Stimulated activated effector memory CD8-positive, alpha-beta T cell treated with anti-CD3 and anti-CD28 coated beads, Interleukin-12 subunit alpha, Interleukin-12 subunit beta, amount 100 ng/mL, for 72 hours (primary cell): Measurements from ENCODE around the gene TSPAN12.
A peak's percentile ranks its signal among the peaks of the same experiment; 100 is the strongest.
"Not testable (repeated sequence)": the region's sequence is repeated elsewhere in the genome, so short reads cannot be mapped to it uniquely, and the experiment has no call there.

ENCODE experiments used
- ATAC-seq: fragments of 150-1000 bp; cut with Tn5 transposase; 2 replicates; pipeline ENCODE4 v1.10.0; 2021
- DNase-seq, 2 donors: peaks; one replicate each; pipeline ENCODE4 v3.0.0; 2021 to 2022; ENCODE audit warnings: low spot score in 2 of 2
- H3K27ac Mint-ChIP-seq: one replicate; pipeline ENCODE4 v1.8.0; 2022; ENCODE audit warnings: mild to moderate bottlenecking, mixed read lengths
- H3K36me3 Mint-ChIP-seq: one replicate; pipeline ENCODE4 v1.8.0; 2022; ENCODE audit warnings: mild to moderate bottlenecking, mixed read lengths
- H3K4me1 Mint-ChIP-seq: one replicate; pipeline ENCODE4 v1.8.0; 2022; ENCODE audit warnings: mixed read lengths
- H3K4me3 Mint-ChIP-seq: one replicate; pipeline ENCODE4 v1.8.0; 2022; ENCODE audit warnings: mild to moderate bottlenecking, mixed read lengths
- H3K9me3 Mint-ChIP-seq: one replicate; pipeline ENCODE4 v1.8.0; 2022; ENCODE audit warnings: mixed read lengths

The TSPAN12 gene

GRCh38 chr7:120857588-120858573 is at the start of gene TSPAN12:
TSS of gene TSPAN12 (minus strand) at chr7:120858144. CDS start at chr7:120856763, 1,381 bp downstream.
- peaks cover 10% of the 10 kb centered on the region for H3K4me1 Mint-ChIP-seq
- peak within 1 kb of the TSS; percentile 76 for H3K4me3 Mint-ChIP-seq
- DNase-seq = peak; percentile 25 to 66
- H3K9me3 Mint-ChIP-seq = no peaks in the 10 kb centered on the region
- peak within 1 kb of the TSS; percentile 50 for H3K27ac Mint-ChIP-seq
- H3K36me3 Mint-ChIP-seq = no peaks in the 10 kb centered on the region
- peak; percentile 88 for ATAC-seq

- ATAC-seq = no peak
- no peaks in the 10 kb centered on the region for H3K4me1 Mint-ChIP-seq
- no peak for DNase-seq
Observed at GRCh38 chr7:120898715-120899499, 41.0 kb upstream of the TSPAN12 start.

GRCh38 chr7:120895253-120895652 is 37.3 kb upstream of the TSPAN12 start:
- DNase-seq, H3K36me3 Mint-ChIP-seq, H3K27ac Mint-ChIP-seq, H3K9me3 Mint-ChIP-seq, H3K4me3 Mint-ChIP-seq, H3K4me1 Mint-ChIP-seq, ATAC-seq: not testable (repeated sequence)

More at GRCh38 chr7:120898715-120899499, 41.0 kb upstream of the TSPAN12 start:
- no peak overlapping the region for H3K27ac Mint-ChIP-seq
- H3K9me3 Mint-ChIP-seq = no peaks in the 10 kb centered on the region
- no peaks in the 10 kb centered on the region for H3K36me3 Mint-ChIP-seq
- H3K4me3 Mint-ChIP-seq = no peak overlapping the region

GRCh38 chr7:120885602-120886001 is 27.7 kb upstream of the TSPAN12 start:
- H3K36me3 Mint-ChIP-seq, DNase-seq, H3K4me1 Mint-ChIP-seq, ATAC-seq, H3K27ac Mint-ChIP-seq, H3K4me3 Mint-ChIP-seq, H3K9me3 Mint-ChIP-seq: not testable (repeated sequence)

- no peak overlapping the region for H3K27ac Mint-ChIP-seq
- no peaks in the 10 kb centered on the region for H3K4me1 Mint-ChIP-seq
- H3K36me3 Mint-ChIP-seq = no peaks in the 10 kb centered on the region
- ATAC-seq (no peak), DNase-seq (no peak)
- no peak overlapping the region for H3K4me3 Mint-ChIP-seq
- no peaks in the 10 kb centered on the region for H3K9me3 Mint-ChIP-seq
Observed at GRCh38 chr7:120877701-120878100, 19.8 kb upstream of the TSPAN12 start.

- DNase-seq = no peak
- Mint-ChIP-seq H3K4me3 (no peak overlapping the region), H3K4me1 (no peaks in the 10 kb centered on the region)
Observed at GRCh38 chr7:120876922-120877321, 19.0 kb upstream of the TSPAN12 start.

GRCh38 chr7:120874722-120875121 is 16.8 kb upstream of the TSPAN12 start:
- Mint-ChIP-seq H3K9me3 (no peaks in the 10 kb centered on the region), H3K27ac (no peak overlapping the region), H3K36me3 (no peaks in the 10 kb centered on the region)

More at GRCh38 chr7:120876922-120877321, 19.0 kb upstream of the TSPAN12 start:
- Mint-ChIP-seq H3K36me3 (no peaks in the 10 kb centered on the region), H3K9me3 (no peaks in the 10 kb centered on the region), H3K27ac (no peak overlapping the region)
- ATAC-seq = no peak

GRCh38 chr7:120874016-120874415 is 16.1 kb upstream of the TSPAN12 start:
- H3K4me3 Mint-ChIP-seq = no peak overlapping the region
- no peaks in the 10 kb centered on the region for H3K4me1 Mint-ChIP-seq
- no peak for ATAC-seq
- no peaks in the 10 kb centered on the region for H3K36me3 Mint-ChIP-seq
- no peak for DNase-seq
- no peak overlapping the region for H3K27ac Mint-ChIP-seq
- no peaks in the 10 kb centered on the region for H3K9me3 Mint-ChIP-seq

More at GRCh38 chr7:120874722-120875121, 16.8 kb upstream of the TSPAN12 start:
- no peaks in the 10 kb centered on the region for H3K4me1 Mint-ChIP-seq
- ATAC-seq = no peak
- DNase-seq = no peak
- H3K4me3 Mint-ChIP-seq = no peak overlapping the region

- Mint-ChIP-seq H3K27ac (no peak overlapping the region), H3K4me3 (no peak overlapping the region), H3K4me1 (no peaks in the 10 kb centered on the region), H3K36me3 (no peaks in the 10 kb centered on the region), H3K9me3 (no peaks in the 10 kb centered on the region)
- DNase-seq (no peak), ATAC-seq (no peak)
Observed at GRCh38 chr7:120873401-120873800, 15.5 kb upstream of the TSPAN12 start.

- Mint-ChIP-seq H3K4me1 (no peaks in the 10 kb centered on the region), H3K4me3 (no peak overlapping the region), H3K36me3 (no peaks in the 10 kb centered on the region), H3K9me3 (no peaks in the 10 kb centered on the region), H3K27ac (no peak overlapping the region)
- DNase-seq = no peak
- no peak for ATAC-seq
Observed at GRCh38 chr7:120869700-120870099, 11.8 kb upstream of the TSPAN12 start.

GRCh38 chr7:120867932-120868331 is 10.0 kb upstream of the TSPAN12 start:
- peak; percentile 43 for ATAC-seq
- H3K36me3 Mint-ChIP-seq = no peaks in the 10 kb centered on the region

GRCh38 chr7:120865191-120865981 is 7.4 kb upstream of the TSPAN12 start:
- no peaks in the 10 kb centered on the region for H3K9me3 Mint-ChIP-seq
- no peaks in the 10 kb centered on the region for H3K4me1 Mint-ChIP-seq
- DNase-seq = no peak
- no peak overlapping the region for H3K4me3 Mint-ChIP-seq
- no peak for ATAC-seq
- no peaks in the 10 kb centered on the region for H3K36me3 Mint-ChIP-seq
- no peak overlapping the region for H3K27ac Mint-ChIP-seq

More at GRCh38 chr7:120867932-120868331, 10.0 kb upstream of the TSPAN12 start:
- Mint-ChIP-seq H3K4me1 (no peaks in the 10 kb centered on the region), H3K27ac (no peak overlapping the region), H3K9me3 (no peaks in the 10 kb centered on the region), H3K4me3 (no peak overlapping the region)
- DNase-seq = no peak

- H3K27ac Mint-ChIP-seq = no peak overlapping the region
- H3K4me1 Mint-ChIP-seq = no peaks in the 10 kb centered on the region
- no peaks in the 10 kb centered on the region for H3K36me3 Mint-ChIP-seq
- DNase-seq = no peak
- no peaks in the 10 kb centered on the region for H3K9me3 Mint-ChIP-seq
- H3K4me3 Mint-ChIP-seq = no peak overlapping the region
- ATAC-seq = no peak
Observed at GRCh38 chr7:120864141-120864900, 6.4 kb upstream of the TSPAN12 start.

- ATAC-seq = no peak
- no peak overlapping the region for H3K4me3 Mint-ChIP-seq
Observed at GRCh38 chr7:120862987-120863590, 5.1 kb upstream of the TSPAN12 start.

More at GRCh38 chr7:120862987-120863590, 5.1 kb upstream of the TSPAN12 start:
- Mint-ChIP-seq H3K36me3 (no peaks in the 10 kb centered on the region), H3K9me3 (no peaks in the 10 kb centered on the region), H3K27ac (no peak overlapping the region), H3K4me1 (no peaks in the 10 kb centered on the region)
- no peak for DNase-seq
